IPS-15b (cell line): ENCODE data around the gene DDX28.

Experiments used
- H3K27me3 ChIP-seq: one replicate; pipeline ENCODE4 v1.6.1; 2013; ENCODE audit warnings: low read length; ENCODE audit not compliant: control insufficient read depth, insufficient read depth
- H3K36me3 ChIP-seq: one replicate; pipeline ENCODE4 v1.6.1; 2013; ENCODE audit warnings: low read length; ENCODE audit not compliant: control insufficient read depth, insufficient read depth
- H3K4me1 ChIP-seq: one replicate; pipeline ENCODE4 v1.6.1; 2013; ENCODE audit warnings: mild to moderate bottlenecking, low read length; ENCODE audit not compliant: control insufficient read depth, insufficient read depth
- H3K4me3 ChIP-seq: one replicate; pipeline ENCODE4 v1.5.1; 2013; ENCODE audit warnings: low read depth, low read length
- H3K9ac ChIP-seq: one replicate; pipeline ENCODE4 v1.6.1; 2013; ENCODE audit warnings: low read depth, mild to moderate bottlenecking, low read length
- H3K9me3 ChIP-seq: one replicate; pipeline ENCODE4 v1.6.1; 2013; ENCODE audit warnings: mild to moderate bottlenecking, low read length; ENCODE audit not compliant: control insufficient read depth, insufficient read depth

Gene DDX28

GRCh38 chr16:68022728-68023537 lies at the start of gene DDX28, which contains the start of gene DUS2:
Gene DDX28, minus strand, starts transcription at chr16:68023232. Its CDS starts 30 bp downstream, at chr16:68023202.
Gene DUS2, plus strand, starts transcription at chr16:68023284. Its CDS starts 14,740 bp downstream, at chr16:68038024.
- Histone ChIP-seq H3K4me3 (peak within 1 kb of the TSS; percentile 100), H3K36me3 (peaks cover 3% of the 10 kb centered on the region), H3K9me3 (no peaks in the 10 kb centered on the region), H3K9ac (peak within 1 kb of the TSS; percentile 96), H3K27me3 (no peaks in the 10 kb centered on the region), H3K4me1 (peaks cover 6% of the 10 kb centered on the region)

GRCh38 chr16:68072038-68072695 lies 49.1 kb upstream of the DDX28 start:
- no peak overlapping the region for H3K4me3 ChIP-seq
- H3K27me3 ChIP-seq: no peaks in the 10 kb centered on the region
- H3K9me3 ChIP-seq: no peaks in the 10 kb centered on the region
- H3K4me1 ChIP-seq: no peaks in the 10 kb centered on the region
- H3K36me3 ChIP-seq: peaks cover 46% of the 10 kb centered on the region
- no peak overlapping the region for H3K9ac ChIP-seq

- H3K27me3 ChIP-seq: no peaks in the 10 kb centered on the region
- H3K9ac ChIP-seq: no peak overlapping the region
- no peak overlapping the region for H3K4me3 ChIP-seq
- H3K36me3 ChIP-seq: peaks cover 45% of the 10 kb centered on the region
- no peaks in the 10 kb centered on the region for H3K4me1 ChIP-seq
- no peaks in the 10 kb centered on the region for H3K9me3 ChIP-seq
Observed at GRCh38 chr16:68071518-68071901, 48.5 kb upstream of the DDX28 start.

- H3K4me3 ChIP-seq: no peak overlapping the region
- no peak overlapping the region for H3K9ac ChIP-seq
- no peaks in the 10 kb centered on the region for H3K4me1 ChIP-seq
- no peaks in the 10 kb centered on the region for H3K9me3 ChIP-seq
- H3K36me3 ChIP-seq: peaks cover 42% of the 10 kb centered on the region
- H3K27me3 ChIP-seq: no peaks in the 10 kb centered on the region
Observed at GRCh38 chr16:68070806-68071517, 47.9 kb upstream of the DDX28 start.

- no peaks in the 10 kb centered on the region for H3K9me3 ChIP-seq
- peaks cover 37% of the 10 kb centered on the region for H3K36me3 ChIP-seq
- H3K9ac ChIP-seq: no peak overlapping the region
- H3K4me1 ChIP-seq: no peaks in the 10 kb centered on the region
- H3K27me3 ChIP-seq: no peaks in the 10 kb centered on the region
- H3K4me3 ChIP-seq: no peak overlapping the region
Observed at GRCh38 chr16:68070249-68070730, 47.3 kb upstream of the DDX28 start.

GRCh38 chr16:68069511-68070248 lies 46.6 kb upstream of the DDX28 start:
- Histone ChIP-seq H3K36me3 (peaks cover 31% of the 10 kb centered on the region), H3K27me3 (no peaks in the 10 kb centered on the region), H3K9ac (no peak overlapping the region), H3K9me3 (no peaks in the 10 kb centered on the region), H3K4me3 (no peak overlapping the region), H3K4me1 (no peaks in the 10 kb centered on the region)

- H3K4me3 ChIP-seq: no peak overlapping the region
- H3K4me1 ChIP-seq: no peaks in the 10 kb centered on the region
- no peaks in the 10 kb centered on the region for H3K9me3 ChIP-seq
- H3K36me3 ChIP-seq: peaks cover 27% of the 10 kb centered on the region
- no peaks in the 10 kb centered on the region for H3K27me3 ChIP-seq
- no peak overlapping the region for H3K9ac ChIP-seq
Observed at GRCh38 chr16:68068926-68069325, 45.9 kb upstream of the DDX28 start.

- Histone ChIP-seq H3K4me1 (no peaks in the 10 kb centered on the region), H3K27me3 (no peaks in the 10 kb centered on the region), H3K9me3 (no peaks in the 10 kb centered on the region), H3K9ac (no peak overlapping the region), H3K4me3 (no peak overlapping the region), H3K36me3 (peaks cover 16% of the 10 kb centered on the region)
Observed at GRCh38 chr16:68066763-68067162, 43.7 kb upstream of the DDX28 start.

- H3K9ac ChIP-seq: no peak overlapping the region
- peaks cover 11% of the 10 kb centered on the region for H3K36me3 ChIP-seq
- H3K4me1 ChIP-seq: no peaks in the 10 kb centered on the region
- H3K9me3 ChIP-seq: no peaks in the 10 kb centered on the region
- no peaks in the 10 kb centered on the region for H3K27me3 ChIP-seq
- no peak overlapping the region for H3K4me3 ChIP-seq
Observed at GRCh38 chr16:68065716-68066305, 42.8 kb upstream of the DDX28 start.

GRCh38 chr16:68064791-68065365 lies 41.8 kb upstream of the DDX28 start:
- Histone ChIP-seq H3K27me3 (no peaks in the 10 kb centered on the region), H3K4me3 (no peak overlapping the region), H3K4me1 (no peaks in the 10 kb centered on the region), H3K9ac (no peak overlapping the region), H3K9me3 (no peaks in the 10 kb centered on the region), H3K36me3 (peaks cover 4% of the 10 kb centered on the region)
